ENCODE data around the gene HECTD2.
A peak's percentile ranks its signal among the peaks of the same experiment; 100 is the strongest.
"Not testable (repeated sequence)": the region's sequence is repeated elsewhere in the genome, so short reads cannot be mapped to it uniquely, and the experiment has no call there.

The HECTD2 gene

DNA sequence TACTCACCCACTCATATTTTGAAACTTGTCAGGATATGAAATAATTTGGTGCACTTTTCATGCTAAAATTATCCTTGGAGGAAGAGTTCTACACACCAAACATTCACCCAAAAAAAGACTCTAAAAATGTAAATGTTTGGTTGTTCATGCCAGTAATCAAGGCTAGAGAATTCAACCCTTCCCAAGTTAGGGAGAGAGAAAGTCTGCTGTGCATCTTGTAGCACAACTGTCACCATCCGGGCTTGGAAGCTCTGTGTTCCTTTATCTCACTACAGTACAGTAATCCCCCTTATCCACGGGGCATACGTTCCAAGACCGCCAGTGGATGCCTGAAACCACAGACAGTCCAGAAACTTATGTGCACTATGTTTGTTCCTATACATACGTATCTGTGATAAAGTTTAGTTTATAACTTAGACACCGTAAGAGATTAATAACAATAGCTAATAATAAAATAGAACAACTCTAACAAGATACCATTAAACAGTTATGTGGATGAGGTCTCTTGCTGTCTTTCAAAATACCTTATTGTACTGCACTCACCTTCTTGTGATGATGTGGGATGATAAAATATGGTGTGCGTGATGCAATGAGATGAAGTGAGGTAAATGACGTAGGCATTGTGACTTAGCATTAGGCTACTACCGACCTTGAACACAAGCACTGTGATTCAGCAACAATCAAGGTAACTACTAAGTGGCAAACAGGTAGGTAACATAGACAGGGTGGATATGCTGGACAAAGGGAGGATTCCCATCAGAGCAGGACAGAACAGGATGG, 24.6 kb upstream of the HECTD2 start:
- no peaks in the 10 kb centered on the region for H3K27me3 ChIP-seq (ENCODE audit: control insufficient read depth, insufficient read depth, low read length)
- H3K4me3 ChIP-seq (ENCODE audit: low read depth, low read length) = no peak overlapping the region
- no peak overlapping the region for H3K9ac ChIP-seq (ENCODE audit: low read depth, low read length)
- no peak overlapping the region for H3K27ac ChIP-seq (ENCODE audit: low read depth, low read length)
- H3K36me3 ChIP-seq (ENCODE audit: control insufficient read depth, insufficient read depth, low read length) = no peaks in the 10 kb centered on the region
- H3K4me1 ChIP-seq (ENCODE audit: control insufficient read depth, insufficient read depth, low read length) = 0 out of 2 replicates have a peak, but pooled peaks cover 5% of the 10 kb centered on the region
- no peaks in the 10 kb centered on the region for H3K9me3 ChIP-seq (ENCODE audit: control insufficient read depth, insufficient read depth, low read length)

DNA sequence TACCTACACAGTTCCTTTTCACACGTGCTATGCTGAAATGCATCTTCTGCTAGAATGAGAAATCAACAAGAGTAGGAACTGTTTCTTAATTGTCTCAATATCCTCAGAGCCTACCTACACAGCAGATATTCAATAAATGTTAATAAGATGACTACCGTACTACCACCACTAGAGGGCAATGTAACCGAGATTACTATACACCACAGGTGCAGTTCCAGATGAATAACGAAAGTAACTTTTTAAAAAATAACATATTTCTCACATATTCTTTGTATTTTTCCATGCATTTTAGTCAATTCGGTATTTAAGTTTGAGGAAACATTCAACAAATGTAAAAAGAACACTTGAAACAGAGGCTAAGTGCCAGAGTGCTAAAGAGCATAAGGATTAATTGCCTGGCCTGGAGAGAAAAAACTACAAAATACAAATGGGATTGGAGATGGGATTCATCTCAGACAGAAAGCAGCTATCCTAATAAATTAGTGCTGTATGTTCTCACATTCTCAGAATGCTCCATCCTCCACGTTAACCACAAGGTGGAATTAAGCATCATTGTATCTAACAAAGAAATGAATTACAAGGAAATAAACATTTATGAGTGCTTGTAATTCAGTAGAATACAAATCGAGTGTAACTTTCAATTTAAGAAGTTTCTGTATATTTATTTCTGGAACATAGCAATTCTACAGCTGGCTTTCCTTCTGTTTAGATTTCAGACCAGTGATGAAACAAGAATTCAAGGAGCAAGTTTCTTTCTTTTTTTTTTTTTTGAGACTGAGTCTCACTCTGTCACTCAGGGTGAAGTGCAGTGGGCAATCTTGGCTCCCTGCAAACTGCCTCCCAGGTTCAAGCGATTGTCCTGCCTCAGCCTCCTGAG, 20.3 kb upstream of the HECTD2 start:
- H3K27me3 ChIP-seq (ENCODE audit: control insufficient read depth, insufficient read depth, low read length) = no peaks in the 10 kb centered on the region
- no peaks in the 10 kb centered on the region for H3K4me1 ChIP-seq (ENCODE audit: control insufficient read depth, insufficient read depth, low read length)
- H3K9ac ChIP-seq (ENCODE audit: low read depth, low read length) = no peak overlapping the region
- H3K27ac ChIP-seq (ENCODE audit: low read depth, low read length) = no peak overlapping the region
- no peak overlapping the region for H3K4me3 ChIP-seq (ENCODE audit: low read depth, low read length)
- no peaks in the 10 kb centered on the region for H3K9me3 ChIP-seq (ENCODE audit: control insufficient read depth, insufficient read depth, low read length)
- H3K36me3 ChIP-seq (ENCODE audit: control insufficient read depth, insufficient read depth, low read length) = no peaks in the 10 kb centered on the region

GRCh38 chr10:91390513-91390825, 19.7 kb upstream of the HECTD2 start:
- H3K4me3 ChIP-seq (ENCODE audit: low read depth, low read length); H3K9ac ChIP-seq (ENCODE audit: low read depth, low read length); H3K27ac ChIP-seq (ENCODE audit: low read depth, low read length); H3K4me1 ChIP-seq (ENCODE audit: control insufficient read depth, insufficient read depth, low read length); H3K27me3 ChIP-seq (ENCODE audit: control insufficient read depth, insufficient read depth, low read length); H3K36me3 ChIP-seq (ENCODE audit: control insufficient read depth, insufficient read depth, low read length); H3K9me3 ChIP-seq (ENCODE audit: control insufficient read depth, insufficient read depth, low read length): not testable (repeated sequence)

- Histone ChIP-seq H3K36me3 (ENCODE audit: control insufficient read depth, insufficient read depth, low read length) (no peaks in the 10 kb centered on the region), H3K27ac (ENCODE audit: low read depth, low read length) (no peak overlapping the region), H3K4me3 (ENCODE audit: low read depth, low read length) (no peak overlapping the region), H3K27me3 (ENCODE audit: control insufficient read depth, insufficient read depth, low read length) (no peaks in the 10 kb centered on the region), H3K9ac (ENCODE audit: low read depth, low read length) (no peak overlapping the region), H3K4me1 (ENCODE audit: control insufficient read depth, insufficient read depth, low read length) (no peaks in the 10 kb centered on the region), H3K9me3 (ENCODE audit: control insufficient read depth, insufficient read depth, low read length) (no peaks in the 10 kb centered on the region)
Observed at GRCh38 chr10:91391920-91392319, 18.2 kb upstream of the HECTD2 start.

DNA sequence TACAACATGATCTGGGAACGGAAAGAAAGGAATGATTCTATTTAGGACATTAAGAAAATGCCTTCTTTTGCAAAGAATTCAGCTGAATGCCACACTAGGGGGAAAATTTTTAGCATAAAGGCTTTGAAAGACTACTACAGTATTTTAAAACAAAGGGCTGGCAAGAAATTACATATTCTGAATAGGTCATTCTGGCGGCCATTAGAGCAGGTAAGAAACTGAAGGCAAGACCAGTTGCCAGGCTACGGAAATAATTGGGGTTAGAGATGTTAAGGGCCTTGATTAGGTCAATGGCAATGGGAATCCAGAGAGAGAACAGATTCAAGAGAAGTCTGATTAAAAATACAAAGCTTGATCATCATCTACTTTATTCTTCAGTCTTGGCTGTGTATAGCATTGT, 3.8 kb upstream of the HECTD2 start:
- Histone ChIP-seq H3K27me3 (ENCODE audit: control insufficient read depth, insufficient read depth, low read length) (no peaks in the 10 kb centered on the region; the same call in 1 of the 2 replicates), H3K4me1 (ENCODE audit: control insufficient read depth, insufficient read depth, low read length) (peaks cover 39% of the 10 kb centered on the region), H3K4me3 (ENCODE audit: low read depth, low read length) (peak overlapping the region; percentile 36; the same call in 1 of the 2 replicates), H3K27ac (ENCODE audit: low read depth, low read length) (no peak overlapping the region), H3K9me3 (ENCODE audit: control insufficient read depth, insufficient read depth, low read length) (no peaks in the 10 kb centered on the region), H3K36me3 (ENCODE audit: control insufficient read depth, insufficient read depth, low read length) (no peaks in the 10 kb centered on the region), H3K9ac (ENCODE audit: low read depth, low read length) (peak overlapping the region; percentile 21; the same call in 1 of the 2 replicates)

DNA sequence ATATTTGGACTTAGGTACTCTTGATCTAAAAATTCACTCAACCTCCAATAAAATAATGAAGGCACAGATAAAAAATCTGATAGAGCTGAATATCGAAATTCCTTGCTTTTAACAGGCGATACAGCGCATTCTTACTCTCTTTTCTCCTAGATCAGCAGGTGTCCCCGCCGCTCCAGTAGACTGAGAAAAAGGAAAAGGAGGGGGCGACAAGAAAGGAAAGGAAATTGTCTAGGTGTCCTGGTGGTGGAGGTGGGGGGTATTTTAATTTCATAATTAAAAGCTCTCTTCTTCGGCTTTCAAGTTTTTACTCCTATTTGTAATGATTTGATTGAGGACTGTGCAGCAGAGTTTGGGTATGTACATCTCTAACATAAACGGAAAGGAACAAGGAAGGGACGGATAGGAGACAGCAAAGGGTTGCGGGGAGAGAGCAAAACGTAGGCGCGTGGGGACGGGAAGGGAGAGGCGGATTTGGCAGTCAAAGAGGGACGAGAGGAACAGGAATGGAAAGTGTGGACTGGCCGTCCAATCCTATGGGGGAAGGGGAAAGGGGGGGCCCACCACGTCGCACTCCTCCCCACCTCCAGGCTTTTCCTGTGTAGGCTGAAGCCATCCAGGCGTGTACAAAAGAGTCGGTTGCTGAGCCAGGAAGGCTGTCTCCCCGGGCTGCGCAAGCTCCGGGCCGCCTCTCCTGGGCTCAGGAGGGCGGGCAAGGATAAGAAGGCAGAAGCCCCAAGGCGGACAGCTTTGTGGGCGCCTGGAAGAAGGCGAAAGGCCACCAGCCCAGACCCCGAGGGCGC, 875 bp upstream of the HECTD2 start:
- peak overlapping the region; percentile 97 for H3K9ac ChIP-seq (ENCODE audit: low read depth, low read length)
- H3K4me3 ChIP-seq (ENCODE audit: low read depth, low read length) = peak overlapping the region; percentile 96
- no peaks in the 10 kb centered on the region for H3K9me3 ChIP-seq (ENCODE audit: control insufficient read depth, insufficient read depth, low read length)
- H3K4me1 ChIP-seq (ENCODE audit: control insufficient read depth, insufficient read depth, low read length) = peaks cover 45% of the 10 kb centered on the region
- H3K36me3 ChIP-seq (ENCODE audit: control insufficient read depth, insufficient read depth, low read length) = no peaks in the 10 kb centered on the region
- no peaks in the 10 kb centered on the region; the same call in 1 of the 2 replicates for H3K27me3 ChIP-seq (ENCODE audit: control insufficient read depth, insufficient read depth, low read length)
- peak overlapping the region; percentile 98 for H3K27ac ChIP-seq (ENCODE audit: low read depth, low read length)

DNA sequence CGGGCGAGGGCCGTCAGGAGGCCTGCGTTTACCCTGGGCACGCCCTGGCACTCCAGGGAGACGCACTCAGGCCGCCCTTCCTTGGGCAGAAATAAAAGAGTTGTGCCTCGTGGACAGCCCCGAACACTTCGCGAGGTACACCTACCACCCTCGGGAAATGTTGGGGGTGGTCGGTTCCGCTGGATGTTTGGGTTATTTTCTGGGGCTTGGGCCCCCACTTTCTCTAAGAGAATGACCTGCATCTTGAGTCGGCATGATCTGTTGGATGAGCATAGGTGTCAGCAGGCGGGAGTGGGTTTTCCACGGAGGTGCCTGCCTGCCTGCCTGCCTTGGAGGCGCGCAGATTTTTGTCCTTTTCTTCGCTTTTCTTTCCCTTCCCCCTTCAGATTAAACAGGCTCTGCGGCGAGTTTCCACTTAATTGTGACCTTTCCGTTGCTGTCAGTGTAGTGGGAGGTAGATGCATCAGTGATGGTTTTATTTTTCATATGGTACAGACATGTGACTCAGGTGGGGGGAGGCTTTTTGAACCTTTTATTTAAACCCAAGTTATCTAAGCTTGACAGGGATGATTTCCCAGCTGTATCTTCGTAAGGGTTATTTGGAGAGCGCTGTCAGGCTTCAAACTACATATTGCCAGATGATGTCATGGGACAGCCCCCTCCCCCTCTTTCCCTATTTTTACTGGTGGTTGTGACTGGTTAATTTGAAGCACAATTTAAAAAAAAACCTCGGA, 661 bp downstream of the HECTD2 start:
- H3K27ac ChIP-seq (ENCODE audit: low read depth, low read length) = no peak overlapping the region
- H3K4me1 ChIP-seq (ENCODE audit: control insufficient read depth, insufficient read depth, low read length) = peaks cover 38% of the 10 kb centered on the region
- H3K9me3 ChIP-seq (ENCODE audit: control insufficient read depth, insufficient read depth, low read length) = no peaks in the 10 kb centered on the region
- H3K27me3 ChIP-seq (ENCODE audit: control insufficient read depth, insufficient read depth, low read length) = no peaks in the 10 kb centered on the region; the same call in 1 of the 2 replicates
- peak overlapping the region; percentile 96 for H3K4me3 ChIP-seq (ENCODE audit: low read depth, low read length)
- H3K9ac ChIP-seq (ENCODE audit: low read depth, low read length) = peak overlapping the region; percentile 97; the same call in 1 of the 2 replicates
- H3K36me3 ChIP-seq (ENCODE audit: control insufficient read depth, insufficient read depth, low read length) = no peaks in the 10 kb centered on the region

GRCh38 chr10:91411621-91412020, 1.5 kb downstream of the HECTD2 start:
- Histone ChIP-seq H3K9me3 (ENCODE audit: control insufficient read depth, insufficient read depth, low read length) (no peaks in the 10 kb centered on the region), H3K4me3 (ENCODE audit: low read depth, low read length) (peak overlapping the region; percentile 96; the same call in 1 of the 2 replicates), H3K27me3 (ENCODE audit: control insufficient read depth, insufficient read depth, low read length) (no peaks in the 10 kb centered on the region; the same call in 1 of the 2 replicates), H3K4me1 (ENCODE audit: control insufficient read depth, insufficient read depth, low read length) (peaks cover 29% of the 10 kb centered on the region), H3K9ac (ENCODE audit: low read depth, low read length) (no peak overlapping the region), H3K36me3 (ENCODE audit: control insufficient read depth, insufficient read depth, low read length) (no peaks in the 10 kb centered on the region), H3K27ac (ENCODE audit: low read depth, low read length) (no peak overlapping the region)

- no peaks in the 10 kb centered on the region for H3K36me3 ChIP-seq (ENCODE audit: control insufficient read depth, insufficient read depth, low read length)
- peaks cover 28% of the 10 kb centered on the region for H3K4me1 ChIP-seq (ENCODE audit: control insufficient read depth, insufficient read depth, low read length)
- H3K9me3 ChIP-seq (ENCODE audit: control insufficient read depth, insufficient read depth, low read length) = no peaks in the 10 kb centered on the region
- no peak overlapping the region for H3K4me3 ChIP-seq (ENCODE audit: low read depth, low read length)
- no peaks in the 10 kb centered on the region; the same call in 1 of the 2 replicates for H3K27me3 ChIP-seq (ENCODE audit: control insufficient read depth, insufficient read depth, low read length)
- H3K27ac ChIP-seq (ENCODE audit: low read depth, low read length) = no peak overlapping the region
- no peak overlapping the region for H3K9ac ChIP-seq (ENCODE audit: low read depth, low read length)
Observed at GRCh38 chr10:91412354-91413087, 2.4 kb downstream of the HECTD2 start.

DNA sequence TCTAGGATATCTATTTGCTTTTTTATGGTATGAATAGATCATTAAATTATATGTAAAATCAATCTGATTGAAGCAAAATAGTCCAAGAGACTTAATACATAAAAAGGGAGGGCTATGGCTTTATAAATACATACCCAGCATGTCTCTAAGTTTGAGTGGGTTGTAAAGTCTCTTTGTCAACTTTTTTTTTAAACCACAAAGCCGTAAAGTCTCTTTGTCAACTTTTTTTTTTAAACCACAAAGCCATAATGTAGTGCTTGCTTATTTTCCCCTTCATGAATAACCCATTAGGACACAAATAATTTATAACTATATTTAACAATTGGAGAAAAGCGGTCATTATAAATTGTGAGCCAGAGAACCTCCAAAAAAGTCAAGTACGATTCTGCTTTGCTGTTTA, 5.7 kb downstream of the HECTD2 start:
- no peaks in the 10 kb centered on the region for H3K36me3 ChIP-seq (ENCODE audit: control insufficient read depth, insufficient read depth, low read length)
- H3K4me3 ChIP-seq (ENCODE audit: low read depth, low read length) = no peak overlapping the region
- no peak overlapping the region for H3K9ac ChIP-seq (ENCODE audit: low read depth, low read length)
- no peaks in the 10 kb centered on the region for H3K9me3 ChIP-seq (ENCODE audit: control insufficient read depth, insufficient read depth, low read length)
- no peak overlapping the region for H3K27ac ChIP-seq (ENCODE audit: low read depth, low read length)
- no peaks in the 10 kb centered on the region; the same call in 1 of the 2 replicates for H3K27me3 ChIP-seq (ENCODE audit: control insufficient read depth, insufficient read depth, low read length)
- H3K4me1 ChIP-seq (ENCODE audit: control insufficient read depth, insufficient read depth, low read length) = peaks cover 20% of the 10 kb centered on the region; the same call in 1 of the 2 replicates

All from HUES48 (cell line).